ENCODE data around the gene TRIOBP. TPM values are rescaled to one million over a fixed set of nuclear protein-coding genes. Genes with fewer than 3 reads are reported as not detected.
A peak's percentile ranks its signal among the peaks of the same experiment; 100 is the strongest.

TRIOBP gene
- total RNA-seq, 2 donors from 2014 or later: 74.7 to 82.2 TPM

DNA sequence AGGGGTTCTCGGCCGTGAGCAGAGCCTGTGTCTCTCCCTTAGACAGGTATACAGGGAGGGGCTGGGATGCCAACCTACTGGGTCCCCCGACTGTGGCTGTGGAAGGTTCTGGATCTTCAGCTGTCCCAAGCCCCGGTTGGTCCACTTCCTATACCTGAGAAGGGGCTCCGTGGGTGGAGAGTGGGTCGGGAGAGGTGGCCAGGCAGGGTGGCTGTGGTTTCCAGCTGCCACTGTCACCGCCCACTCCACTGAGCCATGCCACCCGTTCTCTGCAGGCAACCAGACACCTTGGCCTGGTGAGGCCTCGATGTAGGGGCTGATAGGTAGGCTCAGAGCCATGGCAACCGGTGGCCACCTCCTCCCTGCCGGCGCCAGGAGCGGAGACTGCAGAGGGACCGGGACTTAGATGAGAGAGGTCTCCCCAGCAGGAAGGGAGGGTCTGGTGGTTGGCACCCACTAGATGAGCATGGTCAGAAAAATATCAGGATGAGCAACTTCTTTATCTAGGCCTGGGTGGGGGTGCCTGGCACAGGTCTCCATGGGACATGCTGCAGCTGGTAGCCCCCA, 53.8 kb downstream of the TRIOBP start:
- H3K27me3 Mint-ChIP-seq (ENCODE audit: insufficient read depth): no peaks in the 10 kb centered on the region

DNA sequence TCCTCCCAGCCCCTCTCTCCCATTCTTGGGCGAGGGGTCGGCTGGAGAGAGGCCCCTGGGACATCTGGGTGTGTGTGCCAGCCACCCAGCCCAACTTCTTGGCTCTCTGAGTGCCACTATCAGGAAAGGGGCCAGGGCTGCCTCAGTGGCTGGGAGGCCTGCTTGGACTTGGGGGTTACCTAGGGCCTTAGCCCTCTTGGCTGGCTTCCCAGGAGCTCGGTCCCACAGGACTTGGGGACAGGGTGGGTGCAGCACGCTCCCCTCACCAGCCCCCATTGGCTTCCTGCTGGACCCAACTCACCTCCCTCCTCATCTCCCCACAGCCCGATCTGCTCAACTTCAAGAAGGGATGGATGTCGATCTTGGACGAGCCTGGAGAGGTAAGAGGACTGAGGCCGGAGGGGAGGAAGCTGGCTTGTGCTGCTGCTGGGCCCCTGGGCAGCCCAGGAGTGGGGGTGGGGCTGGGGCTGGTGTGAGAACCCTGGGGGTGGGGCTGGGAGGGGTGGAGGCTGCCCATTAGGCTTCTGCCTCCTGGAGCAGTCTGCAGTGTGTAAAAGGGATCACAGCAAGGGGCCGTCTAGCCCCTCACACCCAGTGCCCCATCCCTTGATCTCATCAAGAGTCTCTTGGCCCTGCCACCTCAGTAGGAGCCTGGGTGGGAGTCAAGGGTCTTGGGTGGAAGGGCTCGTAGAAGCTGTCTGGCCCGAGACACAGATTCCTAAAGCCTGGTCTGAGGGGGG, 54.8 kb downstream of the TRIOBP start:
- Mint-ChIP-seq H3K9me3 (no peaks in the 10 kb centered on the region), H3K4me1 (peaks cover 42% of the 10 kb centered on the region), H3K27ac (no peak overlapping the region), H3K4me3 (no peak overlapping the region), H3K36me3 (ENCODE audit: low read depth) (peaks cover 34% of the 10 kb centered on the region), H3K27me3 (ENCODE audit: insufficient read depth) (no peaks in the 10 kb centered on the region)
- TF ChIP-seq, protein P1, sequence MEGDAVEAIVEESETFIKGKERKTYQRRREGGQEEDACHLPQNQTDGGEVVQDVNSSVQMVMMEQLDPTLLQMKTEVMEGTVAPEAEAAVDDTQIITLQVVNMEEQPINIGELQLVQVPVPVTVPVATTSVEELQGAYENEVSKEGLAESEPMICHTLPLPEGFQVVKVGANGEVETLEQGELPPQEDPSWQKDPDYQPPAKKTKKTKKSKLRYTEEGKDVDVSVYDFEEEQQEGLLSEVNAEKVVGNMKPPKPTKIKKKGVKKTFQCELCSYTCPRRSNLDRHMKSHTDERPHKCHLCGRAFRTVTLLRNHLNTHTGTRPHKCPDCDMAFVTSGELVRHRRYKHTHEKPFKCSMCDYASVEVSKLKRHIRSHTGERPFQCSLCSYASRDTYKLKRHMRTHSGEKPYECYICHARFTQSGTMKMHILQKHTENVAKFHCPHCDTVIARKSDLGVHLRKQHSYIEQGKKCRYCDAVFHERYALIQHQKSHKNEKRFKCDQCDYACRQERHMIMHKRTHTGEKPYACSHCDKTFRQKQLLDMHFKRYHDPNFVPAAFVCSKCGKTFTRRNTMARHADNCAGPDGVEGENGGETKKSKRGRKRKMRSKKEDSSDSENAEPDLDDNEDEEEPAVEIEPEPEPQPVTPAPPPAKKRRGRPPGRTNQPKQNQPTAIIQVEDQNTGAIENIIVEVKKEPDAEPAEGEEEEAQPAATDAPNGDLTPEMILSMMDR (conservative IDR thresholded peaks at IDR 0.05): no peak
- no peak overlapping the region for H3K4me3 ChIP-seq (ENCODE audit: low read length)
- peaks cover 23% of the 10 kb centered on the region for H3K4me1 ChIP-seq (ENCODE audit: control insufficient read depth, insufficient read depth, low read length)
- peaks cover 28% of the 10 kb centered on the region for H3K36me3 ChIP-seq (ENCODE audit: control insufficient read depth, insufficient read depth, low read length)
- DNase-seq: peak; percentile 74
- no peak overlapping the region for H3K9ac ChIP-seq (ENCODE audit: extremely low read depth, low read length, poor library complexity, severe bottlenecking)
- H3K27me3 ChIP-seq (ENCODE audit: control insufficient read depth, insufficient read depth, low read length, poor library complexity, severe bottlenecking): no peaks in the 10 kb centered on the region
- WGBS, 2 experiments (ENCODE audit: insufficient coverage in 1 of 2, insufficient read length in 1 of 2): 78 to 87% methylated on average over 3 to 11 of the region's 11 CpGs
- H3K9me3 ChIP-seq (ENCODE audit: control insufficient read depth, low read length): no peaks in the 10 kb centered on the region
- H3K27ac ChIP-seq (ENCODE audit: low read depth, low read length): no peak overlapping the region

More for the DNA sequence above, 53.8 kb downstream of the TRIOBP start:
- no peaks in the 10 kb centered on the region for H3K9me3 ChIP-seq (ENCODE audit: control insufficient read depth, low read length)
- peak overlapping the region; percentile 68 for H3K27ac Mint-ChIP-seq
- no peaks in the 10 kb centered on the region for H3K27me3 ChIP-seq (ENCODE audit: control insufficient read depth, insufficient read depth, low read length, poor library complexity, severe bottlenecking)
- TF ChIP-seq, protein P1 (conservative IDR thresholded peaks at IDR 0.05): no peak
- H3K27ac ChIP-seq (ENCODE audit: low read depth, low read length): no peak overlapping the region
- peaks cover 42% of the 10 kb centered on the region for H3K4me1 Mint-ChIP-seq
- DNase-seq: no peak
- H3K4me3 Mint-ChIP-seq: no peak overlapping the region
- peaks cover 23% of the 10 kb centered on the region for H3K4me1 ChIP-seq (ENCODE audit: control insufficient read depth, insufficient read depth, low read length)
- H3K36me3 ChIP-seq (ENCODE audit: control insufficient read depth, insufficient read depth, low read length): peaks cover 20% of the 10 kb centered on the region
- peaks cover 26% of the 10 kb centered on the region for H3K36me3 Mint-ChIP-seq (ENCODE audit: low read depth)
- no peaks in the 10 kb centered on the region for H3K9me3 Mint-ChIP-seq
- H3K9ac ChIP-seq (ENCODE audit: extremely low read depth, low read length, poor library complexity, severe bottlenecking): no peak overlapping the region
- H3K4me3 ChIP-seq (ENCODE audit: low read length): no peak overlapping the region
- WGBS, 2 experiments (ENCODE audit: insufficient coverage in 1 of 2, insufficient read length in 1 of 2): 92 to 96% methylated on average over 9 to 14 of the region's 14 CpGs

DNA sequence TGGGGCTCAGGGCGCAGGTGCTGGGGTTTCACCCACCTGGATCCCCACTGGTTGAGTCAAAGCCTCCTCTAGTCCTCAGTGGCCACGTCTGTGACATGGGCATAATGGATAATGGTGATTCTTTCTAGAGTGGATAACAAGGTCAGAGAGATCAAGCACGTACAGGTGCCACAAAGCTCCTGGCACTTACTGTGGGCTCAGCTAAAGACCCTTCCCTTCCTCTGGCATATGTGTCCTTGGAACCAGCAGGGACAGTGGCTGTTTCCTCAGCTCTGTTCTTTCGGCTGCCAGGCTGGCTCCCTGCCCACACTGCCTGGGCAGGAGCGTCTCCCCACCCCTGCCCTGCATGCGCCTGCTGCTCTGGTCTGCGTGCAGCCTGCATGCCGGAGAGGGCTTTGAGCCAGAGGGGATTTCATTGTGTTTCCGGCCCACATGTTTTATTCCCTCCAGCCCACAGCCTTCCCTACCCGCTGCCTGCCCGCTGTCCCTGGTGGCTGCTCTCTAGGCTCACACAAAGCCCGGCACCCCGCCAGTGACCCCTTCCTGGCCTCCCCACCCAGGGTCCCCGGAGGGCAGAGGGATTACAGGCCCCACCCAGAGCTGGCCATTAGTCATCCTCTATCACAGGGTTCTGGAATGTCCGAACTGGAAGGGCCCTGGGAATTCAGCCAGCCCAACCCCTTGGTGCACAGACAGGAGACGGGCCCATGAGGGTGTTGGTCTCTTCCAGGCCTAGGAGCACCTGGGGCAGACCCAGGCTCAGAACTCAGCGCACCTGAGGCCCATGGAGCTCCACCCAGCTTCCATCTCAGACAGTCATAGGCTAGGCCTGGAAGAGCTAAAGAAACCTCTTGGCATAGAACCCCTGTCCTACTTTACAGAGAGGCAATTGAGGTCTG, 55.6 kb downstream of the TRIOBP start:
- 88 to 91% methylated on average over 6 to 17 of the region's 17 CpGs for WGBS, 2 experiments (ENCODE audit: insufficient coverage in 1 of 2, insufficient read length in 1 of 2)
- no peaks in the 10 kb centered on the region for H3K27me3 ChIP-seq (ENCODE audit: control insufficient read depth, insufficient read depth, low read length, poor library complexity, severe bottlenecking)
- Mint-ChIP-seq H3K27ac (no peak overlapping the region), H3K27me3 (ENCODE audit: insufficient read depth) (no peaks in the 10 kb centered on the region), H3K36me3 (ENCODE audit: low read depth) (peaks cover 42% of the 10 kb centered on the region), H3K4me3 (no peak overlapping the region), H3K9me3 (no peaks in the 10 kb centered on the region), H3K4me1 (peaks cover 41% of the 10 kb centered on the region)
- no peak overlapping the region for H3K9ac ChIP-seq (ENCODE audit: extremely low read depth, low read length, poor library complexity, severe bottlenecking)
- H3K9me3 ChIP-seq (ENCODE audit: control insufficient read depth, low read length): no peaks in the 10 kb centered on the region
- H3K4me3 ChIP-seq (ENCODE audit: low read length): no peak overlapping the region
- DNase-seq: peak; percentile 73
- H3K4me1 ChIP-seq (ENCODE audit: control insufficient read depth, insufficient read depth, low read length): peaks cover 23% of the 10 kb centered on the region
- TF ChIP-seq, protein P1 (conservative IDR thresholded peaks at IDR 0.05): no peak
- peaks cover 32% of the 10 kb centered on the region for H3K36me3 ChIP-seq (ENCODE audit: control insufficient read depth, insufficient read depth, low read length)
- peak overlapping the region; percentile 55 for H3K27ac ChIP-seq (ENCODE audit: low read depth, low read length)

All from endodermal cell (in vitro differentiated cells).